Lung microvascular endothelial cell (primary cell): ENCODE results near the gene TMEM170A. TPM values are rescaled to one million over a fixed set of nuclear protein-coding genes. Genes with fewer than 3 reads are reported as not detected.
"Not testable (repeated sequence)": the region's sequence is repeated elsewhere in the genome, so short reads cannot be mapped to it uniquely, and the experiment has no call there.

ENCODE experiments used
- DNase-seq, 2 donors: peaks; one replicate each; pipeline versions ENCODE4 v3.0.0 to v3.0.0-alpha.2; 2010; ENCODE audit warnings: low read depth in 2 of 2
- total RNA-seq: library from RNA; depleted of rRNA; stranded (reverse); fragments of >200 nt; gene quantifications from 2 replicates; pipeline ENCODE4 v1.2.1, GENCODE V29; 2014

Gene TMEM170A
- total RNA-seq, 1 donor from 2014 or later: 43.1 TPM

DNA sequence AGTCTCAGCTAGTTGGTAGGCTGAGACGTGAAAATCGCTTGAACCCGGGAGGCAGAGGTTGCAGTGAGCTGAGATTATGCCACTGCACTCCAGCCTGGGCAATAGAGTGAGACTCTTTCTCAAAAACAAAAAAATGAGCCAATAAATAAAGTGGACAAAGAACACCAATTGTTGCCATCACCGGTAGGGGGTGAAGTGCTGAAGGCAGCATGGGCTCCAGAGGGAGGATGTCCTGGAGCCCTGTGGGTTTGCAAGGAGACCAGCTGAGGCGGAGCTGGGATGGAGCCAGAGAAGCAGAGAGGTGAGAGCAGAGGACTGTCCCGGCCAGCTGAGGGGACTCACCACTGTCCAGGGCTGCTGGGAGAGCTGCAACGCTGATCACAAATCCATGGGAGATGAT, 17.0 kb upstream of the TMEM170A start:
- peak in 1 of 2 donors; percentile 11 for DNase-seq

DNA sequence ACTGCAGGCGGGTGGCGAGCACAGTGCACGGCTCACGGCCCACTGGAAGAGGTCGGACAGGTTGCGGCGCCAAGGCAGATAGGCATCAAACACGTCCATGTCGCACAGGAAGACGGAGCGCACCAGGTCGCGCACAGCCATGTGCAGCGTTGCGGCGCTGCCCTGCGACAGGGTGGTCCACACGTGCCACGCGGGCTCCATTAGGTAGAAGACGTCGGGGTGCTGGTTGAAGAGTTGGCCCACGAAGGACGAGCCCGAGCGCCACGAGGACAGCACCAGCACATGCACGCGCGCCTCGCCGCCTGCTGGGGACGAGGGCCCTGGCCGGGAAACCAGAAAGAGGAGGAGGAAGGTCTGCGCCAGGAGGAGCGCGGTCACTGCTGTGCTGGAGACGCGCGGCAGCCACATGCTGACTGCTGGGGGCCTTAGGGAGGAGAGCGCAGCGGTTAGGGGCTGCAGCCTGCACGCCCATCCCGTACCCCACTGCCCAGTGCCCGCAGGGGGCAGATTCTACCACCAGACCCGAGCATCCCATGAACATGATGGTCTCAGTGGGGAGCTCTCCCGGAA, 15.0 kb upstream of the TMEM170A start:
- no peak for DNase-seq

DNA sequence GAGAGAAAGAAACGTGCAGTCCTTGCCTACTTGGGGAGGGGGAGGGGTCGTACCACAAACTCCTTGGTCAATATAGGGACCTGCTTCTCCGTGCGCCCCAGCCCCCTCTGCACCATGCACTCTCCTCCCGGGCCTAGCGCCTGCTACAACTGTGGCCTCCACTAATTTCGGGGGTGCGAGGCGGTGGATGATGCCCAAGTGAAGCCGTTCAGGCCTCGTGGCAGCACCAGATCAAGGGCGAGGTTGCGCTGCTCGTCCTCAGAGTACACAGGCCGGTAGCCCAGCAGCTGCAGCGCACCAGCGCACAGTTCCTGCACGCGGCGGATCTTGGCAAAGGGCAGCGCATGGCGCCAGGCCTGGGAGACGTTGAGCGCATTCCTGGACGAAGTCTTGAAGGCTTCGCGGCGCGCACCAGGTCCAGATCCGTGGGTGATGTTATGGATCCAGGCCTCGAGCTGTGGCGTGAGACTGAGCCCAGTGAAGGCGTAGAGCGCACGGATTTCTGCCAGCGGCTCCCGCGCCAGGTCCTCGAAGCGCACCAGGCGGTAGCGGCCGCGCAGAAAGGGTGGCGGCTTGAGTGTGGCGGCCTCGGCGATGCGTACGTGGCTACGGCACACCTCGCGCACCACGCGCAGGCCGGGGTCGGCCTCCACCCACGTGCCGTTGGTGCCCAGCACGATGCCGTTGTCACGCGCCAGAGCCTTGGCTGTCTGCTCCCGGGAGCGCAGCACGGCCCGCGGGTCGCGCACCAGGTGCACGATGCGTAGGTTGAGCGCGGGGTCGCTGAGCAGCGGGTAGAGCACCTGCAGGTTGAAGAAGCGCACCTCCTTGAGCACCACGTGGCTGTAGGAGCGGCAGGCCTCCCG, 14.2 kb upstream of the TMEM170A start:
- no peak for DNase-seq

DNA sequence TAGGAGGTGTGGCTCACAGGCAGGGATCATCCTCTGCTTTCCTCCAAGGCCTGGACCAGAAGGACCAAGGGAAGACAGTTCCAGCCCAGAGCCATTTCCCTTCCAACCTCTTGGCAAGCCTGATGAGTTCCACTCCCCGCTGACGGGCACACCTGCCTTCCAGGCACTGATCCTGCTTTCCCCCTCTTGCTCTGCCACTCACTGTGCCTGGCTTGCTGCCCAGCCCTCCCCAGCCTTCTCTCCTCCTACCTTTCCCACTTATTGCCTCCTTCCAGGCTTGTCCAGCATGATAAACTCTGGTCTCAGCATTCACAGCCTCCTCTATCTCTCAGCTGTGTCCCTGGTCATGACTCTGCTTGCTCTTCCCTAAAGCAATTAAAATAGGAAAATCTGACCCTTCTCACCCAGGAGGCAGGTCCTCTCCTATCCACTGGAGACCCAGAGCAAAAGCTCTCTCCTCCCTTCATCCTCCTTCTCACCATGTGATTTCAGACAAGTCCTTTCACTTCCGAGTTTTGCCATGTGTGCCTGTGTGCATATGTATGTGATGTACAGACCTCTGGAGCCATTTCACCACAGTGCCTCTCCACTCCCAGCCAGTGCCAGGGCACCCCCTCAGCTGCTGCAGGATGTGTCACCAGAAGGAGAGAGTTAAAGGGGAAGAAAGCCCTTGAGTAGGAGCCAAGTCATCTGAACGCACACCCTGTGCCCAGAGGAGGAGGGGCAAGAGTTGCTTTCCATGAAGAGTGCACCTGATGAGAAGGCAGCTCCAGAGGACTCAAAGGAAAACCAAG, 13.4 kb upstream of the TMEM170A start:
- no peak for DNase-seq

DNA sequence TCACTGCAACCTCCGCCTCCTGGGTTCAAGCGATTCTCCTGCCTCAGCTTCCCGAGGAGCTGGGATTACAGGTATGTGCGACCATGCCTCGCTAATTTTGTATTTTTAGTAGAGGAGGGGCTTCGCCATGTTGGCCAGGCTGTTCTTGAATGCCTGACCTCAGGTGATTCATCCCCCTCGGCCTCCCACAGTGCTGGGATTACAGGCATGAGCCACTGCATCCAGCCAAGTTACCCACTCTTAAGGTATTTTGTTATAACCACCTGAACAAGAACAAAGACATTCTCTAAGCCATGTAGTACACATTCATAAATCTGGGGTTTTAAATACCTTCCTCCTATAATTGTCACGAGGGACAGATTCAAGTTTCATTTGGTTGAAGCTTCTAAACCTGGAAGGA, 12.3 kb upstream of the TMEM170A start:
- no peak for DNase-seq

DNA sequence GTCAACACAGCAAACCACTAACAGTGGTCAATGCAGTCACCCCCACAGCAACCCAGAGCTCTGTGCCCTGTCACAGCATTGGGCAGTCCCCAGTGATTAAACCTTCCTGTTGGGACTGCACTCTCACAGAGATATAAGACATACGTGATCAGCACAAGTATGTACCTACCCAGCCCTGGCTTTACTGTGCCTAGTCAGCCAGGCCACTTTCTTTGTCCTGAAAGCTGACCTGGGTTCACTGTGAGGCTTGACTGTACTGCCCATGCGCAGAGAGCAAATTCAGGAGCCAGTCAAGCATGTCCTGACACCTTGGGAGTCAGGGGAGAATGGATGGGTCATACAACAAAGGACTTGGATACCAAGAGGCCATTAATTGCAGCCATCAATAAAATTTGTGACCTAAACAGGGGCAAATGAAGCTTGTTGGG, 10.9 kb upstream of the TMEM170A start:
- no peak for DNase-seq

DNA sequence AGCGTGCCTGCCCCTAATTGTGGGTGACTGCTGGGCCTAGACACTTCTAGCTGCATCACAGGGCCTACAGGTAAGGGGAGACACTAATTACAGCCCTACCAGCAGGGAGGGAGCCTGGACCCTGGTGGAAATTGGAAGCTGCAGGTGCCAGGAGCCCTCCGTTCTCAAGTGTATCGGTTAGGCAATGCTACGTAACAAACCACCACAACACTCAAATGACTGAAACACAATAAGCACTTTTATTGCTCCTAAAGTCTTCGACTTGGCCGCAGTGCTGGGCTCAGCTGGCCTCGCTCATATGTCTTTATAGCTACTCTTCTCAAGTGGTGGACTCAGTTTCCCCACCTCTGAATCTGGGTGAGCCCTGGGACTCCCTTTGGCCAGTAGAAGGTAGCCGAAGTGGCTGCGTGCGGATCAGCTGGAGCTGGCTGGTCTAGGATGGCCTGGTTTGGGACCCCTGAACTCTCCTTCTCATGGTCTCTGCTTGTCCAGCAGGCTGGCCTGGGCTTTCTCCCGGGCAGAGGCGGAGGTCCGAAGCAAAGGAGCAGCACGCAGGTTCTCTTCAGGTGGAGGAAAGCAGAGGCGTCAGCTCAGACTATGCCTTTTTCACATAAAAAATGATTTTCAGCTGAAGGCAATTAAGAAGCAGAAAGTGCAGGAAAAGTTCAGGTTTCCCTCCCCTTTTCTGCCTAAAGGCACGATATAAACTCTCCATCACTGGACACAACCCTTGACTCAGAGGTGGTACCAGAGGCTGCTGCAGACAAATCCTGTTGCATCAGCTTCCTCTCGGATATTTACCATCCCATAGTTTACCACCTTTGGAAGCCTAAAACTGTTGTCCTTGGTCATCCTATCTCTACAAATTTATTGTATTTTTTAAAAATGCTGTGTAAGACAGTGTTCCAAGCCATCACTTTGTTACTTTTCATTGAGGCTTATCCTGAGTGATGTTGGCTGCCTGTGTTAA, 8.7 kb upstream of the TMEM170A start:
- no peak for DNase-seq

DNA sequence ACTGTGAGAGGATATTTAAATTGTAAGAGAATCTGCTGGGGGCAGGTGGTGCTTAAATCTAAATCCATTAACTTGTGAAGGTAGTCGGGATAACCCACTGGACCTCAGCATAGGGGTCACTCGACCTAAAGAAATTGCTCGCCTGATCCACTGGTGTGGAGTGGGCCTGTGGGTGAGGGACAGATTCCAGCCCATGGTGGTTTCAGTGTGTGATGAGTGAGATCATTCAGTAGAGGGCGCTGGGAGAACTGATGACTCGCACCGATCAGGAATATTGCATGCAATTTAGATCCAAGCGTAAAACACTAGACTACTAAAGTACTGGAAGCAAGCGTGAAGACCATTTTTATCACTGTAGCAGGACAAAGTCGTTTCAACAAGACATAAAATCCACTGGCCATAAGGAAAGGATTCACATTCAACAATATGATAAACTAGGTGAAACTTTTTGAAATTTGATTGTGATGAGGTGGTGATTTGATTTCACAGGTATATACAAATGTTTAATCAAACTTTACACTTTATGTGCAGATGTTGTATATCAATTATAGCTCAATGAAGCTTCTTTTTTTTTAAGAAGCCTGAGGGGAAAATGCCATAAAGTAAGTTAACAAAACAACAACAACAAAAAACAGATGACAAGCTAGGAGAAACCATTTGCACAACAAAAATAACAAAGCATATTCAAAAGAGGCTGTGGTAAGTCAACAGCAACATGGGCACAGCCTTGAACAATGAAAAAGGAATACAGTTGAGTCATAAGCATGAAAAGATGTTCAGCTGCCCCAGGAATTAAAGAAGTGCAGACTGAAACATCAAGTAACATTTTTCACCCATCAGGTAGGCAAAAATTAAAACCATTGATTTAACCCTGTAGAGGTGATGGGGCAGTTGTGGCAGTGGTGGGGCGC, 7.5 kb upstream of the TMEM170A start:
- DNase-seq: peak; percentile 73 to 81

DNA sequence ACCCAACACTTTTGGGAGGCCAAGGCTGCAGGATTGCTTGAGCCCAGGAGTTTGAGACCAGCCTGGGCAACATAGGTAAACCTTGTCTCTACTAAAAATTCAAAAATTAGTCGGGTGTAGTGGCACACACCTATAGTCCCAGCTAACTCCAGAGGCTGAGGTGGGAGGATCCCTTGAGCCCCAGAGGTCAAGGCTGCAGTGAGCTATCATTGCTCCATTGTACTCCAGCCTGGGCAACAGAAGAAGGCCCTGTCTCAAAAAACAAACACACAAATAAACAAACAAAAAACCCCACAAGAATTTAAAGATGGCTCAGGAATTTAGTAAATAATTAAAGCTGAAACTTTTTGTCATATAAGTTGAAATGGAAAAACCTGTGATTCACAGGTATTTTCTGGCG, 2.3 kb upstream of the TMEM170A start:
- DNase-seq: no peak

DNA sequence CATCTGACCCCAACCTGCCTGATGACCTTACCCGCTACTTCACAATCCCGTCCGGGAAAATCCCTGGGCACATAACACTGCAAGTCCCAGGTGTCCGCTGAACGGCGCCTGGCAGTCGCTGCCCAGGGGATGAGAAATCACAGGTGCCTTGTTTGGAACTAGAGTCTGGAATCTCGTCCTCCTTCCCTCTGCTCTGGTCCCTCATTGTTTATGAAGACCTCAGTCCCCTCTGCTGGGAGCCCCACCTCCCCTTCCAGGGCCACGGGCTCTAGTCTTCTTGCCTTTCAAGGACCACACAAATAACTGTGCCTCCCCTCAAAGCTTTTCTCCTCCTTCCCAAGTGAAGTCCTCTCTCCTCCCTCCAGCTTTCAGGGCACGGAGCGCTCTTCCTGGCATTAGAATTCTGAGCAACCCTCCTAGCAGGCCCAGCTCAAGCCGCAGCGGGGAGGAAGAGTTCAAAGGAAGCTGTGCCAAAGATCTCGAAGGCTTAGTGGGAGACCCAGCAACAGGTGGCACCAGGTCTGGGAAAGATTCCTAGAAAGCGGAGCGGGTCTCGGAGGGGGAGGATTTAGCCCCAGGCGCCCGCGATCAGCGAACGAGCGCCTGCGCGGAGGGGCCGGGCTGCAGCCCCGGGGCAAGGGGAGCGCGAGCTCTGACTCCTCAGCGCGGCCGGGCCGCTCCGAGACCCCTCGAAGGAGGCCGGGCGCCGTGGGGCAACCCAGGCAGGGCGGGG, 934 bp downstream of the TMEM170A start:
- peak; percentile 23 to 28 for DNase-seq

DNA sequence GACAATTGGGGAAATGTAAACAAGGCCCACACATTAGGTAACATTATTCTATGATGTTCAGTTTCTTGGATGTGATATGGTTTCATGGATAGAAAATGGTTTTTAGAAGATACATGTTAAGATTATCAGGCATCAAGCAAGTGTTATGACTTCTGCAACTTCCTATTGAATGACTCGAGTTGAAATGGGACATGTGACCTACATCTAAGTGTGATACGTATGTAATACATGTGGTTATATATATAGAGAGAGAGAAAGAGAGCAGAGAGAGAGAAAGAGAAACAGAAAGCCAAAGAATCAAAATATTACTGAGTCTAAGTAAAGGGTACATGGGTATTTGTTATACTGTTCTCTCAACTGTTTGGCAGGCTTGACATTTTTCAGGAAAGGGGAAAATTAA, 1.7 kb downstream of the TMEM170A start:
- DNase-seq: no peak

DNA sequence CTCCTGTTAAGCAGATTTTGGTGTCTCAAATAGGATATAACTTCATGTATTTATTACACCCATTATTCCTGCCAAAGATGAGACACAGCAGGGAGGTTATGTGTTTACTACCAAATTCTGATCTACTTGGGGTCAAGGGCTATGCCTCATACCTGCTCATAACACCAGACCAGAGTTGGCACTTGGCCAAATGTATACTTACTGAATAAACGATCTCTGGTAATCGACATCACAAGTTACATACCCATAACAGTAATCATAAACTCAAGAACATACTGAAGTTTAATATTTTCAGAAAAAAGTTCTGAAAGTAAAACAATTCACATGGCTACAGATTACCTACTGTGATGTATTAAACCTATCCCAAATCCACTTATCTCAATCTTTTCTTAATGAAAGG, 2.9 kb downstream of the TMEM170A start:
- no peak for DNase-seq

DNA sequence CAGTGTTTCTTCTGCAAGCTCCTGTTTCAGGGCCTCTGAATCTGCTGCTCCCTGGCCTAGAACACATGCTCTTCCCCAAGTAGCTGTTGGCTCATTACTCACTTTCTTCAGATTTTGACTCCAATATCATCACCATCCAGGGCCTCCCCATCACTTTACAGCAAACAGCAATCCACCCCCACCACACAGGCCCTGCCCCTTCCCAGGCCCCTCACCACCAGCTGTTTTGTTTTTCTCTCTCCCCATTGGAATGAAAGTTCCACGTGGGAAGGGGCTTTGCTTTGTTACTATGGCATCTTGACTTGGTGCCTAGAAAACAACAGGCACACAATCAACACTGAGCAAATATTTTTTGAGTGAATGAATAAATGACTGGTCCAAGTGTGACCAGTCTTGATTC, 4.0 kb downstream of the TMEM170A start:
- DNase-seq: no peak

DNA sequence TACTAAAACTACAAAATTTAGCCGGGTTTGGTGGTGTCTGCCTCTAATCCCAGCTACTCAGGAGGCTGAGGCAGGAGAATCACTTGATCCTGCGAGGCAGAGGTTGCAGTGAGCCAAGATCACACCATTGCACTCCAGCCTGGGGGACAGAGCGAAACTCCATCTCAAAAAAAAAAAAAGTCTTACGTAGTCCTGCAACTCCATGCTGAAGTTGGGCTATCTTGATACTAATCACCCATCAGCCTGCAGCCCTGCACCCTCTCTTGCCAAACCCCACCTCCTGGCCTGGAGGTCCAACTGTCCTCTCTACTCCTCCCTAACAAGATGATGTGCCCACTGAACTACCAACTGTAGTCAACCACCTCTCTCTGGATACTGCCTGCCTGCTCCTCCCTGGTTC, 4.8 kb downstream of the TMEM170A start:
- DNase-seq: no peak

DNA sequence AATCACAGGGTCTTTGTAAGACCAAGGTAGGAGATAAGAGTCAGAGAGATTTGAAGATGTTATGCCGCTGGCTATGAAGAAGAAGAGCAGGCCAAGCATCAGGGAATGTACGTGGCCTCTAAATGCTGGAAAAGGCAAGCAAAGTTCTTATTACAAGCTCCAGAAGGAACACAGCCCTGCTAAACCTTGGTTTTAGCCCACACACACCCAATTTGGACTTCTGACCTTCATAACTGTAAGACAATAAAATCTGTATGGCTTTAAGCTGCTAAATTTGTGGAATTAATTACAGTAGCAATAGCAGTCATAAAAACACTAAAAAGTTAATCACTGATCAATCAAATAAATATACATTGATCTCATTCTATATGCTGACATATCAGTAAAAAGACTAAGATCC, 6.0 kb downstream of the TMEM170A start:
- DNase-seq: no peak

DNA sequence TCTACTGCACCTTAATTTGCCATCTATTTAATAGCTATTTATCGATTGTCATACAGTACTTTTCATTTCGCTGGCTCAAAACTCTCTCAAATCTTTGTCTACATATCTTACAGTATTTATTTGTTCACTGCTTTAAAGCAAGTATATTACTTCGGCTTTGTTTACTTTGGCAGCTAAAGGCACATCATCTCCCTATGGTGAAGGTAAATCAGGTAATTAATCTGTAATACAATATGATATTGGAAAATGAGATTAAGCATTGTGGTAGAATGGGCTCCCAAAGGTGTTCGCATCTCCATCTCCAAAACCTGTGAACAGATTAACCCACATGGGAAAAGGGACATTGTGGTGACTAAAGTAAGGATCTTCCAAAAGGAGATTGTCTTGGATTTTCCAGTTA, 6.5 kb downstream of the TMEM170A start:
- no peak for DNase-seq

DNA sequence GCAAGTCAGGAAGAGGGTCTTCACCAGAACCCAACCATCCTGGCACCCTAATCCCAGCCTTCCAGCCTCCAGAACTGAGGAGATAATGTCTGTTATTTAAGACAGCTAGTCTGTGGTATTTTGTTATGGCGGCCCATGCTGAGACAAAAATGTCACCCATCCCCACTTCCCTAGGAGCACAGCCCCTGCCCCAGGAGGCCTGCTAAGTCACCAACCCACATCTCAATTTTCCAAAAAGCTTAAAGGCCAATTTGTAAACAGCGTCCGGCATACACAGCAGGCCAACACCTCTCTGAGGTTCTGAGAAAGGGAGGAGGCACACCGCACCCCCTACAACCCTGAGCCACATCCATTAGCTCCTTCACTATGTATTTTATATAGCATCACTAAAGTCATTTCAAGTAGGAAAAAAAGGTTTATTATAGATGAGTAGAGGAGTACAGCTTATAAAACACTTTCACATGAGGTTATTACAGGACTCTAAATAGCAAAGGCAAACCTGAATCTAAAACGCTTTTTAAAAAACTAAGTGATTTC, 6.9 kb downstream of the TMEM170A start:
- DNase-seq: no peak

DNA sequence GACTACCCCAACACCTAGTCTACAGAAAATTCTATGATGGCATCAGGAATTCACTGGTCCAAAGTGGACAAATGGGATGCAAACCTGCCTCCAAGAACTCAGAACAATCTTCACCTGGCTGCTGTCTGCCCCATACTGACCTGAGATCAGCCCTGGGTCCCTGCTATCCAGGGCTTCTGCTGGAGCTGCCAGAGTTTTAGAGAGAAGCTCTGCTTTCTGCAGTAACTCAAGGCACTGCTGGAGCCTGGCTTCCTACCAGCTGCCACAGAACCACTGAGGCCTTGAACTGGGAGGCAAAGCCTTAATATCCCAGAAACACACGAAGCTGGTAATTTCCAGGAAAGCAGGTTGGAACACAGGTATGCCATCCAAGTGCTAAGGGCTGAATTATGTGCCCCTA, 7.5 kb downstream of the TMEM170A start:
- DNase-seq: no peak

DNA sequence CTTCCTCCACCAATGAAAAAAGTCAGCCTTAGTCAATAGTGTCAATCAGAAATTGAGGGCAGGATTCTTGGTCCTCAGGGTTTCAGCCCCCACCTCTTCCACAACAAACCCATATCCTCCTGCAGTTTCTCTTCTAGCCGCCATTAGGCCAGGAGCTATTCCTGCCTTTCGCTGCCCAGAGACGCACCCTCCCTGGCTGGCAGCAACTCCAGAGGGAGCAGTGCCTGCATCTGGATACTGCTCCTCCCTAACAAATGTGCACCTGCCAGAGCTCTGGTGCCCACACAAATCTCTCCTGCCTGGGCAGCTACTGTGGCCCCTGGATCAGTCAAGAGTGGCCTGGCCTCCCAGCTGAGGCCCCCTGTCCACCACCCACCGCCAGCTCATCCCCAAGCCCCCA, 8.0 kb downstream of the TMEM170A start:
- DNase-seq: not testable (repeated sequence)
